ENCODE measurements around the gene BAIAP2L1. TPM values are rescaled to one million over a fixed set of nuclear protein-coding genes. Genes with fewer than 3 reads are reported as not detected.

The BAIAP2L1 gene
- total RNA-seq, 2 experiments from 2014 or later = 0.65 to 0.68 TPM

- ChIA-PET CTCF (no interaction called here), POLR2A (interaction anchor here (1.0 kb wide), 1 partner anchor 14 kb away, joined by 3 read pairs; no protein-coding TSS in a partner anchor)
Observed at GRCh38 chr7:98285157-98286092, 115.5 kb downstream of the BAIAP2L1 start.

GRCh38 chr7:98284335-98285036 is 116.4 kb downstream of the BAIAP2L1 start:
- POLR2A ChIA-PET = interaction anchor here (1.0 kb wide), 1 partner anchor 13 kb away, joined by 3 read pairs; no protein-coding TSS in a partner anchor
- Mint-ChIP-seq H3K9me3 (no peaks in the 10 kb centered on the region), H3K27me3 (no peaks in the 10 kb centered on the region), H3K4me3 (no peak overlapping the region), H3K36me3 (ENCODE audit: low read depth) (peaks cover 4% of the 10 kb centered on the region), H3K27ac (no peak overlapping the region), H3K4me1 (peaks cover 28% of the 10 kb centered on the region)
- CTCF ChIA-PET = no interaction called here
- DNase-seq = no peak

More at GRCh38 chr7:98285157-98286092, 115.5 kb downstream of the BAIAP2L1 start:
- Mint-ChIP-seq H3K36me3 (ENCODE audit: low read depth) (peaks cover 4% of the 10 kb centered on the region), H3K27me3 (no peaks in the 10 kb centered on the region), H3K27ac (no peak overlapping the region), H3K4me1 (peaks cover 28% of the 10 kb centered on the region), H3K4me3 (no peak overlapping the region), H3K9me3 (no peaks in the 10 kb centered on the region)
- DNase-seq = no peak

- no peaks in the 10 kb centered on the region for H3K27me3 Mint-ChIP-seq
- POLR2A ChIA-PET = no interaction called here
- H3K4me1 Mint-ChIP-seq = peaks cover 28% of the 10 kb centered on the region
- no peak overlapping the region for H3K4me3 Mint-ChIP-seq
- no peaks in the 10 kb centered on the region for H3K9me3 Mint-ChIP-seq
- H3K36me3 Mint-ChIP-seq (ENCODE audit: low read depth) = peaks cover 4% of the 10 kb centered on the region
- no peak for DNase-seq
- H3K27ac Mint-ChIP-seq = no peak overlapping the region
- CTCF ChIA-PET = no interaction called here
Observed at GRCh38 chr7:98283887-98284222, 117.0 kb downstream of the BAIAP2L1 start.

- Mint-ChIP-seq H3K27me3 (no peaks in the 10 kb centered on the region), H3K9me3 (no peaks in the 10 kb centered on the region), H3K27ac (no peak overlapping the region), H3K36me3 (ENCODE audit: low read depth) (peaks cover 4% of the 10 kb centered on the region), H3K4me3 (peak overlapping the region; percentile 75), H3K4me1 (peaks cover 28% of the 10 kb centered on the region)
- ChIA-PET POLR2A (interaction anchor here (1.9 kb wide), 1 partner anchor 32 kb away, joined by 6 read pairs; no protein-coding TSS in a partner anchor), CTCF (interaction anchor here (1.1 kb wide), 1 partner anchor 11 kb away, joined by 3 read pairs; no protein-coding TSS in a partner anchor)
- DNase-seq = no peak
Observed at GRCh38 chr7:98283127-98283886, 117.6 kb downstream of the BAIAP2L1 start.

GRCh38 chr7:98282703-98283102 is 118.2 kb downstream of the BAIAP2L1 start:
- ChIA-PET CTCF (interaction anchor here (1.1 kb wide), 1 partner anchor 12 kb away, joined by 3 read pairs; no protein-coding TSS in a partner anchor), POLR2A (interaction anchor here (1.9 kb wide), 1 partner anchor 32 kb away, joined by 6 read pairs; no protein-coding TSS in a partner anchor)
- H3K4me3 Mint-ChIP-seq = peak overlapping the region; percentile 75
- DNase-seq = no peak
- peak overlapping the region; percentile 62 for H3K27ac Mint-ChIP-seq
- no peaks in the 10 kb centered on the region for H3K27me3 Mint-ChIP-seq
- no peaks in the 10 kb centered on the region for H3K9me3 Mint-ChIP-seq
- peaks cover 4% of the 10 kb centered on the region for H3K36me3 Mint-ChIP-seq (ENCODE audit: low read depth)
- H3K4me1 Mint-ChIP-seq = peaks cover 28% of the 10 kb centered on the region

- H3K27ac Mint-ChIP-seq = peak overlapping the region; percentile 62
- peak; percentile 37 for DNase-seq
- H3K4me3 Mint-ChIP-seq = peak overlapping the region; percentile 75
- no peaks in the 10 kb centered on the region for H3K27me3 Mint-ChIP-seq
- peaks cover 28% of the 10 kb centered on the region for H3K4me1 Mint-ChIP-seq
- peaks cover 4% of the 10 kb centered on the region for H3K36me3 Mint-ChIP-seq (ENCODE audit: low read depth)
- ChIA-PET CTCF (interaction anchor here (1.1 kb wide), 1 partner anchor 12 kb away, joined by 3 read pairs; no protein-coding TSS in a partner anchor), POLR2A (interaction anchor here (1.9 kb wide), 1 partner anchor 31 kb away, joined by 6 read pairs; no protein-coding TSS in a partner anchor)
- H3K9me3 Mint-ChIP-seq = no peaks in the 10 kb centered on the region
Observed at GRCh38 chr7:98281757-98282606, 118.9 kb downstream of the BAIAP2L1 start.

GRCh38 chr7:98280791-98281756 is 119.8 kb downstream of the BAIAP2L1 start, which contains the start of gene BRI3:
Gene BRI3, plus strand, starts transcription at chr7:98281686. Its CDS starts 110 bp downstream, at chr7:98281796.
- Mint-ChIP-seq H3K27ac (peak within 1 kb of the TSS; percentile 68), H3K4me3 (peak within 1 kb of the TSS; percentile 77), H3K9me3 (no peaks in the 10 kb centered on the region), H3K4me1 (peaks cover 28% of the 10 kb centered on the region), H3K36me3 (ENCODE audit: low read depth) (peaks cover 4% of the 10 kb centered on the region), H3K27me3 (no peaks in the 10 kb centered on the region)
- ChIA-PET POLR2A (interaction anchor here (1.4 to 1.9 kb wide), 2 partner anchors 30 kb away, joined by 6 to 9 read pairs; partner anchors contain the start of gene TECPR1), CTCF (no interaction called here)
- peak; percentile 92 for DNase-seq

- Mint-ChIP-seq H3K4me1 (peaks cover 28% of the 10 kb centered on the region), H3K27ac (no peak overlapping the region), H3K4me3 (peak overlapping the region; percentile 77), H3K9me3 (no peaks in the 10 kb centered on the region), H3K27me3 (no peaks in the 10 kb centered on the region), H3K36me3 (ENCODE audit: low read depth) (peaks cover 4% of the 10 kb centered on the region)
- POLR2A ChIA-PET = interaction anchor here (1.4 kb wide), 1 partner anchor 29 kb away, joined by 9 read pairs; the partner anchor contains the start of gene TECPR1
- CTCF ChIA-PET = no interaction called here
- no peak for DNase-seq
Observed at GRCh38 chr7:98280296-98280695, 120.6 kb downstream of the BAIAP2L1 start.

- ChIA-PET POLR2A (no interaction called here), CTCF (interaction anchor here (1.0 kb wide), 1 partner anchor 13 kb away, joined by 5 read pairs; no protein-coding TSS in a partner anchor)
- Mint-ChIP-seq H3K4me3 (no peak overlapping the region), H3K36me3 (ENCODE audit: low read depth) (peaks cover 4% of the 10 kb centered on the region), H3K27ac (no peak overlapping the region), H3K9me3 (no peaks in the 10 kb centered on the region), H3K27me3 (no peaks in the 10 kb centered on the region), H3K4me1 (peaks cover 20% of the 10 kb centered on the region)
- no peak for DNase-seq
Observed at GRCh38 chr7:98278936-98279335, 122.0 kb downstream of the BAIAP2L1 start.

GRCh38 chr7:98278408-98278807 is 122.5 kb downstream of the BAIAP2L1 start:
- H3K9me3 Mint-ChIP-seq = no peaks in the 10 kb centered on the region
- no peak for DNase-seq
- H3K4me1 Mint-ChIP-seq = peaks cover 17% of the 10 kb centered on the region
- ChIA-PET CTCF (interaction anchor here (0.6 to 1.0 kb wide), 2 partner anchors 12 to 24 kb away, joined by 3 to 5 read pairs; no protein-coding TSS in a partner anchor), POLR2A (no interaction called here)
- H3K27me3 Mint-ChIP-seq = no peaks in the 10 kb centered on the region
- no peak overlapping the region for H3K27ac Mint-ChIP-seq
- H3K4me3 Mint-ChIP-seq = no peak overlapping the region
- H3K36me3 Mint-ChIP-seq (ENCODE audit: low read depth) = peaks cover 4% of the 10 kb centered on the region

- CTCF ChIA-PET = no interaction called here
- POLR2A ChIA-PET = no interaction called here
Observed at GRCh38 chr7:98276241-98276761, 124.6 kb downstream of the BAIAP2L1 start.

More at GRCh38 chr7:98276241-98276761, 124.6 kb downstream of the BAIAP2L1 start:
- Mint-ChIP-seq H3K36me3 (ENCODE audit: low read depth) (no peaks in the 10 kb centered on the region), H3K27ac (no peak overlapping the region), H3K4me3 (no peak overlapping the region), H3K9me3 (no peaks in the 10 kb centered on the region), H3K4me1 (peaks cover 4% of the 10 kb centered on the region), H3K27me3 (no peaks in the 10 kb centered on the region)
- no peak for DNase-seq
